Activated CD8-positive, alpha-beta memory T cell treated with anti-CD3 and anti-CD28 coated beads for 48 hours (primary cell): ENCODE measurements around the gene MT3.

Experiments
- DNase-seq, 3 experiments: peaks; one replicate each; pipeline ENCODE4 v3.0.0-alpha.2; 2020; ENCODE audit warnings: low read depth in 2 of 3, low spot score in 2 of 3

MT3 gene

DNA sequence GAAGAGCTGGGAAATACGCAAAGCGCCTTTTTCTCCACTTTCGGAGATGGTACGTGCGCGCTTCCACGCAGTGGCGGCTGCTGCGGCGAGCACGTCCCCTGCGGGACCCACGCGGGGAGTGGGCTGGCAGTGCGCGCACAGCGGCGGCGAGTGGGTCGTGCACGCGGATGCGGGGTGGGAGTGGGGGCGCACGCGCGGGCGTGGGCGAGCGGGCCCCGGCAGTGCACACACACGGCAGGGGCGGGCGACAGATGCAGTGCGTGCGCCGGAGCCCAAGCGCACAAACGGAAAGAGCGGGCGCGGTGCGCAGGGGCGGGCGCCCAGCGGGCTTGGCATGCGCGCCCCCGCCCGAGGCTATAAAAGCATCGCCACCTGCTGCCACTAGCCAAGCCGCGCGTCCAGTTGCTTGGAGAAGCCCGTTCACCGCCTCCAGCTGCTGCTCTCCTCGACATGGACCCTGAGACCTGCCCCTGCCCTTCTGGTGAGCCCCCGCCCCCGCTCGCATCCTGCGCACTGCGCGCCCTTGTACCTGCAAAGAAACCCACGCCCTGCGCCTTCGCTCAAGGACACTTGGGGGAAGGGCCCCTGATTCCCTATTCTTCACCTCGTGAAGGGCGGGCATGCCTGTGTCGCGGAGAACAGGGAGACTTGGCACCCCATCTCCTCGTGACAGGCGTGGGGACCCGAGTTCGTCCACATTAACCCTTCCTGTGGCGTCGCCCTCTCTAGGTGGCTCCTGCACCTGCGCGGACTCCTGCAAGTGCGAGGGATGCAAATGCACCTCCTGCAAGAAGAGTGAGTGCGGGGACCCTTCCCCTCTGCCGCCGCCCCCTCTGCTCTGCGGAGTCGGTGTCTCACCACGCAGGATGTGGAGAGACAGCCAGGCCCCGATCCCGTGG is at the start of gene MT3:
Gene MT3 (plus strand): TSS at position 388 of the 899 bp plus-strand sequence. CDS start 63 bp downstream, at position 451.
- DNase-seq, result no peak

DNA sequence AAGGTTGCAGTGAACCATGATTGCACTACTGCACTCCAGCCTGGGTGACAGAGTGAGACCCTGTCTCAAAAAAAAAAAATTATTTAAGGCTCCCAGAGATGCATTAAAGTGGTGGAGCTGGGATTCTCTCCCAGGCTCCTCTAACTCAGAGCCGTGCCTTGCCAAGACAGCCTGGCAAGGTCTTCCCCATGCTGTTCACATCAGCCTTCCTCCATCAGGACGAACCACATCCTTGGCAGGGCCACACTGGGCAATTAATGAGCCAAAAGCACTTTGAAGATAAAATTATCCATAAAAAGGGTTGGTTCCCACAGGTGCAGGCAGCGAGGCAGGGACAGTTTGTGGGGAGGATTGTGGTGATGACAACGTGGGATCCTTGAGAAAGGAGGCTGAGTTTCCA is 49.7 kb upstream of the MT3 start:
- DNase-seq, result no peak

DNA sequence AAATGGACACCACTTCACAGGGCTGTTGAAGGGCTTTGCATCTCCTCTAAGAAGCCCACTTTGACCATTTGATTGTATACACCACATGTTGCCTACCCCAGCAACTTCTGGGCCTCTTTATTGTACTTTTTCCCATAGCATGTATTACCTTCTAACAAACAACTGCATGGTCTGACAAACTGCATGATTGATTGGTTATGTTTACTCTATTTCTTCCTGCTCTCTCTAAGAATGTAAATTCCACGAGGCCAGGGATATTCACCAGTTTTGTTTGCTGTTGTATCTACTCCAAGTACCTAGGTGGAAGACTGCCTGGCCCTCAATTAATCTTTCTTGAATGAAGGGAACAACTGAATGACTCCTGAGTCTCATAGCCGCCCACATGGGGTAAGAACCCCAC is 47.3 kb upstream of the MT3 start:
- DNase-seq, result no peak

DNA sequence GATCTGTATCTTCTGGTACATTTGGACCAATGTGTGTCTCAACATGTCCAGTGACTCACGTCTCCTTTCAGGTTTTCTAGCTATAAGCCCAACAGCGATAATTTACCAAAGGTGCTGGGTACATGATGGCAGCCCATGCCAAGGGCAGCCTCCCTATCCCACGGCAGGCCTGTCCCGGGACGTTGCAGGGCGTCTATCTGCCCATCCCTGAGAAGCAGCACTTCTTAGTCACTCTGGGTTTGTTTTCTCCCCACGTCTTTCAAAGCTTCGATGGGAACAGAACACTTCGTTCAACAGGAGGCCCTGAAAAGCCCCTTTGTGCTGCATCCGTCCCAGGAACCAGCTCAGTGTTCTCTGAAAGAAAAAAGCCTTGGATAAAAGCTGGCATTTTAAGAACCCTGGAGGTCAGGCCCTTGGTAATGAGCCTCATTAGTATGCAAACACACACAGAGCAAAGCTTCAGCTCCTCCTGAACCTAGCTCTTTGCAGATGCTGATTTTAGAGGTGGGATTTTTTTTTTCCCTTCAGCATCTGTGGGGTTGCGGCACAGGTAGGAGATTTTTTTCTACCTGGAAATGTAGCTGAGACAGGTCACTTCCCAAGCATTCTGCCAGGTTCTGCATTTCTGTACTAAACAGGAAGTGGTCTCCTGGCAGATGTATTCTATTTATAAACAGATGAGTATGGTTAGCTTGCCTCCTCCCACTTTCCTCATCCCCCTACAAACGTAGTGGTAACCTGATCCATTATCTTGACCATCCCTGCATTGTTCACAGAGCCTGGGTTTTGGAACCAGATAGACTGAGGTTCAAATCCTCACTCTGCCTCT is 42.0 kb upstream of the MT3 start:
- DNase-seq, result no peak

DNA sequence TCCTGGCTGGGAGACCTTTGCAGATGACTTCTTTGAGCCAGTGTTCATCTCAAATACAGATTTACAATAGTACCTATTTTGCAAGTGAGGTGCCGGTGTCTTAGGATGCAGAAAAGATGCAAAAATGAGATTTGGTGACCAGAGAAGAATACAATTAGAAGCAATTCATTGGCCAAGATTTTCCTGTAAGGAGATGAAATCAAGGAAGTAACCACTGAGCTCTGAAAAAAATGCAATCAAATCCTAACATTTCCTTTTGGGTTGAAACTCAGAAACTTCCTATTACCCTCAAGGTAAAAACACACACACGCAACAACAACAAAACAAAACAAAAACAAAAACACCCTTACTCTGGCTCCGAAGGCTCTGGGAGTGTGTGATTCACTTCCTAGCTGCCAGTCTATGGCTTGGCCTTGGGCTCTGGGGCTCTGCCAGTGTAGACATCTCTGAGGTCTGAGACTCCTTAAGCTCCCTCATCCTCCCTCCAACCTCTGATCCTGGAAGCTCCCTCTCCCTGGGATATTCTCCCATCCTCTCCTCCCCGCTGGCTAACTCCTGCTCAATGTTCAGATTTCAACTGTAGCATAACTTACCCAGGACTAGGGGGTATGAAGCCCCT is 41.3 kb upstream of the MT3 start:
- DNase-seq, result no peak

DNA sequence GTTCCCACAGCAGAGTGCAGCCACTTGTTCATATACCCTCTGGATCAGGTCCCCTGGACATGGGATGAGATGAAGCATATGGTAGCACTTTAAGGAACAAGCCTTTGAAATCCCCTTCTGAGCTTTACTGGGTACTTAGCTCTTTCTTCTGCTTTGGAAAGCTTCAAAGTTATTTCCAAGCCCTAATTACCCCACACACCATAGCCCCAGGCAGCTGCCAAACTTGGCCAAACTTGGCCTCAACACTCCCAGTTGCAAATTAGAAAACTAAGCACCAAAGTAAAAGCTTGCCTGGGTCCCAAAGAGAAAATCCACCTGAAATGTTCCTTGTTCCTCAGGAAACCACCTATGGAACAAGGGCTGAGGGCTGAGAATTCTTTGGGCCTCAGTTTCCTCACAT is 40.2 kb upstream of the MT3 start:
- DNase-seq, result no peak

DNA sequence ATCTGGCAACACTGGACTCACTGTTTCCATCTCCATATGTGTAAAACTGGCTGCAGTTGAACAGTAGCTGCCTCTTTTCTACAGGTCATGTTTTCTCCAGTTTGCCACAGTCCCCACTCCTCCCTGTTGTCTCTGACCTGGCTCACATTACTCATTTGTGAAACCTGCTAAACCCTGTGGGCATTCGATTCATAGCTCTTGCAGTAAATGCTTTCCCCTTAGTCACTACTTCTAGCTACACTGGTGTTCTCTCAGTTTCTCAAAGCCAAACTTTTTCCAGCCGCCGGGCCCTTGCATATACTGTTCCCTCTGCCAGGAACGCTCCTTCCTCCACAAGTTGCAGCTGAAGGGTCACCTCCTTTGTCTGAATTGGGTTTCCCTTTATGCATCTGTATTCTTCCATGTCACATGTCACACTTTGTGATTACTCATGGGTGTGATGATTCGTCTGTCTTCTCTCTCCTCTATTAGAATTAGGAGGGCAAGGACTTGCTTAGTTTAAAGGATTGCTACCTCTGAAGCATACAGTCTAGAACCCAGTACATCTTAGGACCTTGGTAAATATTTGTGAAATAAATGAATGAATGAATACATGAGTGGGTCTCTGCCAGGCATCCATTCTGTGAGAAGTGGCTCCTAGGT is 39.5 kb upstream of the MT3 start:
- no peak for DNase-seq

DNA sequence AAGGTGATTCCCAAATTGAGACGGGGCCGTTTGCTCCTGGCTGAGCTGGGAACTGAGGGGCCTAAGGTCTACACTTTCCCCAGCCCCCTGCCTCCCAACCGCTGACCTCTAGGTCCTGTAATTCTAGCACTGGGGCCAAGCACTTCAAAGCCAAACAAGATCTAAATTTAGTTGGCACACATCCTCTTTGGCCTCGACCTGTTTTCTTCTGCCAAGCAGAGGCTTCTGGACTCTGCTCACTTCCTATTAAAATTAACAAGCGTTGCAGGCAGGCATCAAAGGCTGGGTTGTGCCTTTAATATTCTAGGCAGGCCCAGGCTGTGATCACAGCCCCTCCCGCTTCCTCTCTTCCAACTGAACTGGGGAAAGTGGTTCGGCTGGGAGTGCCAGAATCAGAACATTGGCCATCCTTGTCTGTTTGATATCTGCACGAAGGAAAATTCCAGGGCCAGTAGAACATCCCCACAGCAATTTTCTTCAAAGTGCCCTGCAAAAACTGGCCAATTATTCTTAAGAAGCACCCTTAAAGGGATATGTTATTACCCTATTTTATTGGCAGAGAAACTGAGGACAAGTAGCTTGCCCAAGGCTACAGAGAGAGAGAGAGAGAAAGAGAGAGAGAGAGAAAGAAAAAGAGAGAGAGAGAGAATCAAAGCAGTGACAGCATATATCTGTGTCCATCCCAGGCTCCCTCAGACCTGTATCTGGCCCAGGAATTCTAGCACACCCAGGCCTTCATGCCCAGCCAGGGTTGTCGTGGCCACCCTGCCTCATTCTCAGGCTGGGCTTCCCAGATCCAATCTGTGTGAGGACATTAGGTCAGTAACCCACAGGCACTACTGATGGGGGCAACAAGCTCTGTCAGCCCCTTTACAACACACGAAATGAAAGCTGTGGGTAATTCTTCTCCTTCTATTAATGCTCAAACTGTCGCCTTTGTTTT is 37.3 kb upstream of the MT3 start:
- DNase-seq, result no peak

DNA sequence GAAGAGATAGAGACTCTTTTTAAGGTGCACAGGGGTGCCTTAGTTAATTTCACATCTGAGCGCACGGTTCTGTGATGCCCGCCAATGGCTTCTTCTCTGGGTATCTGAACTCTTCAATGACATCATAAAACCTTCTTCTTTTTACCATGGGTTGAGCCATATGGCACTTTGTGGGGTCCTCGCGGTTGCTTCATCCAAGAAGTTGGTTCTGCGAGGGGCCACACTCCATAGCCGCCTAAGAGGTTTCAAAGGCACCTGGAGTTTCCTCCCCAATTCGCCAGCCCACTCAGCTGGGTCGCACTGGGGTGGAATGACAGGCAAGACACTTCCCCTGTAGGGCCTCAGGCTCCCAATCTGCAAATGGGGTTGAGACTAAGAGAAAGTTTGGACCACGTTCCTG is 34.9 kb upstream of the MT3 start:
- DNase-seq, result no peak

DNA sequence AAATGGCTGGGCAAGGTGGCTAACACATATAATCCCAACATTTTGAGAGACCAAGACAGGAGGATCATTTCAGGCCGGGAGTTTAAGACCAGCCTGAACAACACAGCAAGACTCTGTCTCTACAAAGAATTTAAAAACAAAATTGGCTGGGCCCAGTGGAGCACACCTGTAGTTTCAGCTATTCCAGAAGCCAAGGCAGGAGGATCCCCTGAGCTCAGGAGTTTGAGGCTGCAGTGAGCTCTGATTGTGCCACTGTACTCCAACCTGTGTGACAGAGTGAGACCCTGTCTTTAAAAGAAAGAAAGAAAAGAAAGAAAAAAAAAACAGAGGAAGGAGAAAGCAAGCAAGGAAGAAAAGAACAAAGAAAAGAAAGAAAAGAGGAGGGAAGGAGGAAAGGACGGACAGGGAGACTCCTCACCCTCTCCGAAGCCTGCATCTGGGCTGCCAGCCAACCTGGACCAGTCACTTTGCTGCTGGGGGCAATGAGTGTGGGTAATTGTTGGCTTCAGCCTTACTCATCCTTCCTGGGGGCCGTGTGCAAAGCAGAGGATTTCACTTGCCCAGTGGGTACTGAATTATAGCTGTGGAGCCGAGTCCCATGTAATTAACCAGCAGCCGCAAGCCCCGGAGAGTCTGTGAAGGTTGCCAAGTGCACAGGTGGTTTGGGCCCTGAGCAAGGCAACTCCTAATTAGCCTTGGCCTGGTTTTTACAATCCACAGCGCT is 31.1 kb upstream of the MT3 start:
- DNase-seq, result no peak

DNA sequence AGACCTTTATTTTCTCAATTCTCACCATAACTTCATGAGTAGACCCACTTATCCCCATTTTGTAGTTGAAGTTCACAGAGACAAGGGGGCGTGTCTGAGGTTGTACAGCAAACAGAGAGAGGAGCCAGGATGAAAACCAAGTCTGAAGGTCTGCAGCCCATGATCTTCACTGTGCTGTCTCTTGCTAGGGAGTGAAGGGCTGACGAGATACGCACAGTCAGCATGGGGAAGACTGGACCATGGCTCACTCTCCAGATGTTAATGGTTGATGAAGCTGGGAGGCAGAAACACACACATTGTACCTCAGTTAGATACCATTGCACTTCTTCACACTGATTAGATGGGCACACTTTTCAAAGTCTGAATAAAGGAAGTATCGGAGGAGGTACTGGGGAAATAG is 30.2 kb upstream of the MT3 start:
- DNase-seq, result no peak

DNA sequence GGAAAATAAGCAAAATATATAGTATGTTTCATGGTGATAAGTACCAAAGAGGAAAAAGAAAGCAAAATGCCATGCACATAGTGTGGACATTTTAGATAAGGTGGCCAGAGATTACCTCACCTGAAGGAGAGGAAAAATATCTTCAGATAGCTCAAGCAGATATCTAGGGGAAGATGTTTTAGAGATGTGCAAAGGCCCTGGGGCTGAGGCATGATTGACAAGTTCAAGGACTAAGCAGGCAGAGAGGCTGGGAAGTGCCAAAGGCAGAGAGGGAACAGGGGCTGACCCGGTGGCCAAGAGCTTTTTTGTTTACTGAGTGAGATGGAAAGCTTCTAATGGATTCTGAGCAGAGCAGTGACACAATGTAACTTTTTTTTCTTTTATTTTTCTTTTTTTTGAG is 28.9 kb upstream of the MT3 start:
- no peak for DNase-seq

DNA sequence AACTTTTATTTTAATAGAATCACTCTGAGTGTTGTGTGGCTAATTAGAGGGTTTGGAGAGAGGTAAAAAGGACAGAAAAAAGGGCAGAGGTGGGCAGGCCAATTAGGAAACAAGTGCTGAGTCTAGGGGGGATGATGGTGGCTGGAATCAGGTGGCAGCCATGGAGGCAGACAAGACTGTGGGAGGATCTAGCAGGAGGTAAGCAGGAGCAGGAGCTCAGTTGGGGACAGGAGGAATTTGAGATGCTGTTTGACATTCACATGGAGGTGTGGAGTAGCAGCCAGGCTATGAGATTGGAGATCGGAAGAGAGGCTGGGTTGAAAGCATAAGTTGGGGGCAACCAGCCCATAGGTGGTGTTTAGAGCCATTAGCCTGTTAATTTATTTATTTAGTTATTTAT is 28.2 kb upstream of the MT3 start:
- no peak for DNase-seq

DNA sequence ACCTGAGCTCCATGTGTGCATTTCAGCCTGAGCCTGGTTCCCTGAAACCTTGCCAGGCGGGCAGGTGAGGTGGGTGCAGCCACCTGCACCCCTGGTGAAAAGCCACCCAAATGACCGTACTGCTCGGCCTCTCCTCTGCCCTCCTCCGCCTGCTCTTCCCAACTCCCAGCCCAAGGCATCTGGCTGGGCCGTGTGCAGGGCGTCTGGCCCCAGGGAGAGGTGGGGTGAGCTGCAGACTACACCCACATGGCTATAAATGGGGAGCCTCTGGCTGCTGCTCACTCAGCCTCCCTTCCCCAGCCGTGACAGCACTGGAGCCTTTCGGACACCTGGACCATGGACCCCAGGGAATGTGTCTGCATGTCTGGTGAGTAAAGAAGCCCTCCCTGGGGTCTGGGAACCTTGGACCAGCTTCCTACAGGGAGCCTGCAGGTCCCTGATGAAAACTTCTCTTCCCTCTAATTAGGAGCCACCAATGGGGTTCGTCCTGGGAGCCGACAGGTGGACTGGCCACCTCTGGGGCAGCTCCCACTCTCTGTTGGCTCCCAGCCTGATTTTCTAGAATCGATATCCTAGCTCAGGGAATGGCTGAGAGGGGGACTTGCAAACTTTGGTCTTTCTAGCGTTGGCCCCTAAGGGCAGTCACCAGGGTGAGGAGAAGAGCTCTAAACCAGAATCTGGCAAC is 24.4 kb upstream of the MT3 start, which contains the start of gene MT4:
Gene MT4 (plus strand): TSS at position 281 of the 685 bp plus-strand sequence. CDS start 56 bp downstream, at position 337.
- DNase-seq, result no peak

DNA sequence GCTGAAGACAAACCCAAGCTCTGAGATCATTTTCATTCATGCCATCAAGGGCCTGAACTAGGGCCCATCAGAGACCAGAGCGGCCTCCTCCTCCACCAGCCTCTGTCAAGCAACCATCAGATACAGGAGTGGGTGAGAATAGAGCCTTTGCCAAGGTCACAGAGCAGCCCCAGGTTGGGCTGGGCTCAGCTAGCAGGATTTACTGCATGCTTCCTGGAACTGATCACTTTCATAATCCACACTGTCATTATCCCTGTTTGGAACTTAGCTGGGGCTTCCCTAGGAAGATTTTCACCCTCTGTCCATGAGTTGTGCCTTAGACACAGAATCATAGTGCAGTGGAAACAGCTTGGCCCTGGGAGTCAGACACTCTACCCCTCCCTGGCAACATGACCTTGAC is 19.4 kb upstream of the MT3 start:
- no peak for DNase-seq

DNA sequence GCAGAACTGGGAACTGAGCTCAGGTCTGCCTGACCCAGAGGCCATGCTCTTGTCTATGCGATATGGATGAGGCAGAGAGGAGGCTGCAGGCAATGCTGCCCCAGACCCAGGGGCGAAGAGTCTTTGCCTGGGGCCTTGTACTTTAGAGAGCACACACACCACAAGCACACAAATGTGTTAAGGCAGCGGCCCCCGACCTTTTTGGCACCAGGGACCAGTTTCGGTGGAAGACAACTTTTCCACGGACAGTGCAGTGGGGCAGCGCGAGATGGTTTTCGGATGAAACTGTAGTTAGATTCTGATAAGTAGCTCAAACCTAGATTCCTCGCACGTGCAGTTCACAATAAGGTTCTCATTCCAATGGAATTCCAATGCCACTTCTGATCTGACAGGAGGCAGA is 17.8 kb upstream of the MT3 start:
- DNase-seq, result no peak

DNA sequence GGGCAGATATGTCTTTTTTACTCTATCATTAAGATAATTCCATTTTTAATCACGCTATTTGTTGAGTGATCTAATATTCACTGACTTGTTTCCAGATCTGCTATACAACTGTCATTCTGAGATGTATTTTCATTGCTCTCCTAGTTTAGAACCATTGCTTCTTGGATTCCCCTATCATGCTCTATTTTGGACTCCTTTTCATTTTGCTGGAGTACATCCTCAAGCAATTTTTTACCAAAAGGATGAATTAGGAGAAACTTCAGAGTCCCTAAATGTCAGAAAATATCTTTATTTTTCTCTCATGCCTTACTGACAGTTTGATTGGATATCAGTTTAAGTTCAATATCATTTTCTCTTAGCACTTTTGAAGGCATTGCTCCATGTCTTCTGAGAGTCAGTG is 14.7 kb upstream of the MT3 start:
- no peak for DNase-seq

DNA sequence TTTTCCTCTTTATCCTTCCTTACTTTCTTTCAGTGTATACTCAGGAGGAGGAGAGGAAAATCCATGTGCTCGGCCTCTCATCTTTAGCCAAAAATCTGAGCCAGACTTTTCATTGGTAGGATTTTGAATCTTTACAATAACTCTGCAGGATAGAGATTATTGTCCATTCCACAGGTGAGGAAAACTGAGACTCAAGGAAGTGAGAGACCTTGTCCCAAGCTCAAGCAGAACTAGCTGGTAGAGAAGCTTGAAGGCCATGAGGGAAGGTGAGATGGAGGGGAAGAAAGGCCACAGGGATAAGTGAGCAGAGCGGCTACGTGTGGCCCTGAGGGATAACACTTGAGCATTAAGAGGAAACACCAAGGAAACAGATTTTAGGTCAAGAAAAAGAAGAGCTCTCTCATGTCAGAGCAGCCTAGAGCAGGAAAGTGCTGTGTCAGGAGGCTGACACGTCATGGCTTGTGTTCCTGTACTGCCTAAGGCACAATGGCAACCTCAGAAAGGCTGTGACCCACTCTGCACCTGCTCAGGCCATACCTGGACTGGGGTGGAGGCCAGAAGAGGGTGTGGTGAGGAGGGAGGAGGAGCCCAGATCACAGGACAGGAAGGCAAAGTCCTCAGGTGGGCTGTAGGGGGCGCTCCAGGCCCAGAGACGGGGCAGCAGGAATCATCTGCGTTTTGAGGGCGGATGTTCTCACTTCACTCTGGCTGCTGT is 12.6 kb upstream of the MT3 start:
- DNase-seq, result peak; percentile 51 to 82 (median 76)
